Measurements from ENCODE around the gene ZNF365.

DNA sequence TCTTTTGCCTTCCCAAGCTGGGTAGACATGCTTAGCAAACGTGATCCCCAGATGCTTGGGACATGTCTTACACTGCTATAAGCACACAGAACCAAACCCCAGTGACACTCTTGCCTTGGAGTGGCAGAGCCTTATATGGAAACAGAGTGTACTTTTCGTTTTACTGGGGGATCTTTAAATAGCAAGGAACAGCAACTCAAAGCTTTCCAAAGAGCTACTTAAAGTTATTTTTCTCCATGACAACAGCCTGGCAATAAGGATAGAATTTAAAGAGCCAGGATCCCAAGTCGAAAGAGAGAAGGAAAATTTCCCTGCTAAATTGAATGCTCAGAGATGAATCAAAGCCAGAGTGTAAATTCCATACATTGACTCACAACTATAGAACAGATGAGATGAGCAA is 67.8 kb downstream of the ZNF365 start:
- no peak for TF ChIP-seq ZNF138 (CRISPR knock-in tag; conservative IDR thresholded peaks at IDR 0.05)
- TF ChIP-seq, protein P1, sequence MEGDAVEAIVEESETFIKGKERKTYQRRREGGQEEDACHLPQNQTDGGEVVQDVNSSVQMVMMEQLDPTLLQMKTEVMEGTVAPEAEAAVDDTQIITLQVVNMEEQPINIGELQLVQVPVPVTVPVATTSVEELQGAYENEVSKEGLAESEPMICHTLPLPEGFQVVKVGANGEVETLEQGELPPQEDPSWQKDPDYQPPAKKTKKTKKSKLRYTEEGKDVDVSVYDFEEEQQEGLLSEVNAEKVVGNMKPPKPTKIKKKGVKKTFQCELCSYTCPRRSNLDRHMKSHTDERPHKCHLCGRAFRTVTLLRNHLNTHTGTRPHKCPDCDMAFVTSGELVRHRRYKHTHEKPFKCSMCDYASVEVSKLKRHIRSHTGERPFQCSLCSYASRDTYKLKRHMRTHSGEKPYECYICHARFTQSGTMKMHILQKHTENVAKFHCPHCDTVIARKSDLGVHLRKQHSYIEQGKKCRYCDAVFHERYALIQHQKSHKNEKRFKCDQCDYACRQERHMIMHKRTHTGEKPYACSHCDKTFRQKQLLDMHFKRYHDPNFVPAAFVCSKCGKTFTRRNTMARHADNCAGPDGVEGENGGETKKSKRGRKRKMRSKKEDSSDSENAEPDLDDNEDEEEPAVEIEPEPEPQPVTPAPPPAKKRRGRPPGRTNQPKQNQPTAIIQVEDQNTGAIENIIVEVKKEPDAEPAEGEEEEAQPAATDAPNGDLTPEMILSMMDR (IDR thresholded peaks at IDR 0.05) = no peak
- TF ChIP-seq, protein P2, sequence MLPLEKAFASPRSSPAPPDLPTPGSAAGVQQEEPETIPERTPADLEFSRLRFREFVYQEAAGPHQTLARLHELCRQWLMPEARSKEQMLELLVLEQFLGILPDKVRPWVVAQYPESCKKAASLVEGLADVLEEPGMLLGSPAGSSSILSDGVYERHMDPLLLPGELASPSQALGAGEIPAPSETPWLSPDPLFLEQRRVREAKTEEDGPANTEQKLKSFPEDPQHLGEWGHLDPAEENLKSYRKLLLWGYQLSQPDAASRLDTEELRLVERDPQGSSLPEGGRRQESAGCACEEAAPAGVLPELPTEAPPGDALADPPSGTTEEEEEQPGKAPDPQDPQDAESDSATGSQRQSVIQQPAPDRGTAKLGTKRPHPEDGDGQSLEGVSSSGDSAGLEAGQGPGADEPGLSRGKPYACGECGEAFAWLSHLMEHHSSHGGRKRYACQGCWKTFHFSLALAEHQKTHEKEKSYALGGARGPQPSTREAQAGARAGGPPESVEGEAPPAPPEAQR (CRISPR knock-in tag; IDR thresholded peaks at IDR 0.05) = no peak
- TF ChIP-seq FOXK1 (CRISPR knock-in tag; IDR thresholded peaks at IDR 0.05) = no peak
- TF ChIP-seq, protein P3, sequence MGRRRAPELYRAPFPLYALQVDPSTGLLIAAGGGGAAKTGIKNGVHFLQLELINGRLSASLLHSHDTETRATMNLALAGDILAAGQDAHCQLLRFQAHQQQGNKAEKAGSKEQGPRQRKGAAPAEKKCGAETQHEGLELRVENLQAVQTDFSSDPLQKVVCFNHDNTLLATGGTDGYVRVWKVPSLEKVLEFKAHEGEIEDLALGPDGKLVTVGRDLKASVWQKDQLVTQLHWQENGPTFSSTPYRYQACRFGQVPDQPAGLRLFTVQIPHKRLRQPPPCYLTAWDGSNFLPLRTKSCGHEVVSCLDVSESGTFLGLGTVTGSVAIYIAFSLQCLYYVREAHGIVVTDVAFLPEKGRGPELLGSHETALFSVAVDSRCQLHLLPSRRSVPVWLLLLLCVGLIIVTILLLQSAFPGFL (CRISPR knock-in tag; IDR thresholded peaks at IDR 0.05; ENCODE audit: borderline replicate concordance) = no peak
- TF ChIP-seq, protein P4, sequence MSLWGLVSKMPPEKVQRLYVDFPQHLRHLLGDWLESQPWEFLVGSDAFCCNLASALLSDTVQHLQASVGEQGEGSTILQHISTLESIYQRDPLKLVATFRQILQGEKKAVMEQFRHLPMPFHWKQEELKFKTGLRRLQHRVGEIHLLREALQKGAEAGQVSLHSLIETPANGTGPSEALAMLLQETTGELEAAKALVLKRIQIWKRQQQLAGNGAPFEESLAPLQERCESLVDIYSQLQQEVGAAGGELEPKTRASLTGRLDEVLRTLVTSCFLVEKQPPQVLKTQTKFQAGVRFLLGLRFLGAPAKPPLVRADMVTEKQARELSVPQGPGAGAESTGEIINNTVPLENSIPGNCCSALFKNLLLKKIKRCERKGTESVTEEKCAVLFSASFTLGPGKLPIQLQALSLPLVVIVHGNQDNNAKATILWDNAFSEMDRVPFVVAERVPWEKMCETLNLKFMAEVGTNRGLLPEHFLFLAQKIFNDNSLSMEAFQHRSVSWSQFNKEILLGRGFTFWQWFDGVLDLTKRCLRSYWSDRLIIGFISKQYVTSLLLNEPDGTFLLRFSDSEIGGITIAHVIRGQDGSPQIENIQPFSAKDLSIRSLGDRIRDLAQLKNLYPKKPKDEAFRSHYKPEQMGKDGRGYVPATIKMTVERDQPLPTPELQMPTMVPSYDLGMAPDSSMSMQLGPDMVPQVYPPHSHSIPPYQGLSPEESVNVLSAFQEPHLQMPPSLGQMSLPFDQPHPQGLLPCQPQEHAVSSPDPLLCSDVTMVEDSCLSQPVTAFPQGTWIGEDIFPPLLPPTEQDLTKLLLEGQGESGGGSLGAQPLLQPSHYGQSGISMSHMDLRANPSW (CRISPR knock-in tag; conservative IDR thresholded peaks at IDR 0.05; ENCODE audit: low read depth) = no peak
- no peak for TF ChIP-seq CREB1 (CRISPR knock-in tag; IDR thresholded peaks at IDR 0.05)
- no peak for TF ChIP-seq TEAD4 (CRISPR knock-in tag; IDR thresholded peaks at IDR 0.05)
- TF ChIP-seq, protein P5, sequence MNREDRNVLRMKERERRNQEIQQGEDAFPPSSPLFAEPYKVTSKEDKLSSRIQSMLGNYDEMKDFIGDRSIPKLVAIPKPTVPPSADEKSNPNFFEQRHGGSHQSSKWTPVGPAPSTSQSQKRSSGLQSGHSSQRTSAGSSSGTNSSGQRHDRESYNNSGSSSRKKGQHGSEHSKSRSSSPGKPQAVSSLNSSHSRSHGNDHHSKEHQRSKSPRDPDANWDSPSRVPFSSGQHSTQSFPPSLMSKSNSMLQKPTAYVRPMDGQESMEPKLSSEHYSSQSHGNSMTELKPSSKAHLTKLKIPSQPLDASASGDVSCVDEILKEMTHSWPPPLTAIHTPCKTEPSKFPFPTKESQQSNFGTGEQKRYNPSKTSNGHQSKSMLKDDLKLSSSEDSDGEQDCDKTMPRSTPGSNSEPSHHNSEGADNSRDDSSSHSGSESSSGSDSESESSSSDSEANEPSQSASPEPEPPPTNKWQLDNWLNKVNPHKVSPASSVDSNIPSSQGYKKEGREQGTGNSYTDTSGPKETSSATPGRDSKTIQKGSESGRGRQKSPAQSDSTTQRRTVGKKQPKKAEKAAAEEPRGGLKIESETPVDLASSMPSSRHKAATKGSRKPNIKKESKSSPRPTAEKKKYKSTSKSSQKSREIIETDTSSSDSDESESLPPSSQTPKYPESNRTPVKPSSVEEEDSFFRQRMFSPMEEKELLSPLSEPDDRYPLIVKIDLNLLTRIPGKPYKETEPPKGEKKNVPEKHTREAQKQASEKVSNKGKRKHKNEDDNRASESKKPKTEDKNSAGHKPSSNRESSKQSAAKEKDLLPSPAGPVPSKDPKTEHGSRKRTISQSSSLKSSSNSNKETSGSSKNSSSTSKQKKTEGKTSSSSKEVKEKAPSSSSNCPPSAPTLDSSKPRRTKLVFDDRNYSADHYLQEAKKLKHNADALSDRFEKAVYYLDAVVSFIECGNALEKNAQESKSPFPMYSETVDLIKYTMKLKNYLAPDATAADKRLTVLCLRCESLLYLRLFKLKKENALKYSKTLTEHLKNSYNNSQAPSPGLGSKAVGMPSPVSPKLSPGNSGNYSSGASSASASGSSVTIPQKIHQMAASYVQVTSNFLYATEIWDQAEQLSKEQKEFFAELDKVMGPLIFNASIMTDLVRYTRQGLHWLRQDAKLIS (CRISPR knock-in tag; IDR thresholded peaks at IDR 0.05; ENCODE audit: borderline replicate concordance) = no peak
- TF ChIP-seq, protein P6, sequence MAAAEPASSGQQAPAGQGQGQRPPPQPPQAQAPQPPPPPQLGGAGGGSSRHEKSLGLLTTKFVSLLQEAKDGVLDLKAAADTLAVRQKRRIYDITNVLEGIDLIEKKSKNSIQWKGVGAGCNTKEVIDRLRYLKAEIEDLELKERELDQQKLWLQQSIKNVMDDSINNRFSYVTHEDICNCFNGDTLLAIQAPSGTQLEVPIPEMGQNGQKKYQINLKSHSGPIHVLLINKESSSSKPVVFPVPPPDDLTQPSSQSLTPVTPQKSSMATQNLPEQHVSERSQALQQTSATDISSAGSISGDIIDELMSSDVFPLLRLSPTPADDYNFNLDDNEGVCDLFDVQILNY (CRISPR knock-in tag; IDR thresholded peaks at IDR 0.05) = no peak
- no peak for TF ChIP-seq TCF7 (CRISPR knock-in tag; IDR thresholded peaks at IDR 0.05; ENCODE audit: low read depth)
- TF ChIP-seq NR1H2 (CRISPR knock-in tag; IDR thresholded peaks at IDR 0.05) = no peak

Data from WTC11 (cell line).